ENCODE measurements around the gene PIM1. TPM values are rescaled to one million over a fixed set of nuclear protein-coding genes. Genes with fewer than 3 reads are reported as not detected.

Gene PIM1
- total and polyA plus RNA-seq, 10 of the 15 experiments (the other 5 are each of a cell fraction or from before 2014, with no cell fraction given) = 0.66 to 33.9 (median 10.2) TPM

GRCh38 chr6:37135835-37136694 is 33.9 kb upstream of the PIM1 start:
- no TSS peak for BruUV-seq (replicated peaks)
- SMC1A ChIA-PET (ENCODE audit: uncharacterized antibody, unreplicated experiment) = interaction anchor here (1.2 to 2.4 kb wide), 6 partner anchors 17 to 85 kb away, joined by 3 to 9 read pairs (median 4); no protein-coding TSS in a partner anchor
- FAIRE-seq (no peak), DNase-seq (ENCODE audit: low read depth, low spot score) (no peak), ATAC-seq (no peak)
- CTCF ChIA-PET = interaction anchor here (1.6 kb wide), 1 partner anchor 85 kb away, joined by 3 read pairs; no protein-coding TSS in a partner anchor
- in situ Hi-C loops (cut with MboI) = no loop called here
- Histone ChIP-seq H3K9me3 (replicated peaks; ENCODE audit: control insufficient read depth, insufficient read depth, low read length) (no peaks in the 10 kb centered on the region), H4K20me1 (ENCODE audit: control insufficient read depth, insufficient read depth) (no peaks in the 10 kb centered on the region), H2AFZ (ENCODE audit: control insufficient read depth, low read depth, low read length) (no peak overlapping the region), H3K27ac (ENCODE audit: control insufficient read depth, insufficient read depth) (no peak overlapping the region), H3K4me2 (ENCODE audit: control insufficient read depth, insufficient read depth) (no peak overlapping the region), H3K4me3 (no peak overlapping the region), H3K36me3 (ENCODE audit: control insufficient read depth in 2 of 2, insufficient read depth in 2 of 2, low read length in 1 of 2) (no peaks in the 10 kb centered on the region), H3K4me1 (ENCODE audit: control insufficient read depth, insufficient read depth, low read length) (peaks cover 17% of the 10 kb centered on the region), H3K27me3 (replicated peaks in 1 of 2; ENCODE audit: control insufficient read depth in 2 of 2, insufficient read depth in 2 of 2, low read length in 1 of 2) (no peaks in the 10 kb centered on the region), H3K79me2 (ENCODE audit: control insufficient read depth, insufficient read depth, low read length) (no peaks in the 10 kb centered on the region), H3K9ac (ENCODE audit: control insufficient read depth, insufficient read depth, low read length) (no peak overlapping the region)
- no peak for TF ChIP-seq NFIC (IDR thresholded peaks at IDR 0.05; ENCODE audit: low read depth, low read length)
- RAD21 ChIA-PET (ENCODE audit: unreplicated experiment) = interaction anchor here (1.7 kb wide), 1 partner anchor 14 kb away, joined by 3 read pairs; no protein-coding TSS in a partner anchor
- intact Hi-C loops (cut with micrococcal nuclease; ENCODE audit: unreplicated experiment) = no loop called here
- 89% methylated on average over 6 of the region's 9 CpGs for WGBS (ENCODE audit: insufficient coverage, insufficient replicate concordance, low lambda C conversion rate, missing lambda C conversion rate)
- POLR2A ChIA-PET = interaction anchor here (0.5 to 1.2 kb wide), 4 partner anchors 15 to 64 kb away, joined by 3 to 6 read pairs (median 4); no protein-coding TSS in a partner anchor

- no peaks in the 10 kb centered on the region for H3K27me3 ChIP-seq (replicated peaks in 1 of 2; ENCODE audit: control insufficient read depth in 2 of 2, insufficient read depth in 2 of 2, low read length in 1 of 2)
- FAIRE-seq (no peak), DNase-seq (ENCODE audit: low read depth, low spot score) (no peak), ATAC-seq (no peak)
- H3K4me2 ChIP-seq (ENCODE audit: control insufficient read depth, insufficient read depth) = no peak overlapping the region
- intact Hi-C loops (cut with micrococcal nuclease; ENCODE audit: unreplicated experiment) (no loop called here), in situ Hi-C loops (cut with MboI) (no loop called here)
- H3K4me3 ChIP-seq = peak overlapping the region; percentile 29; the same call in 1 of the 2 replicates
- peak overlapping the region; percentile 61 for H2AFZ ChIP-seq (ENCODE audit: control insufficient read depth, low read depth, low read length)
- POLR2A ChIA-PET = interaction anchor here (1.1 kb wide), 1 partner anchor 34 kb away, joined by 4 read pairs; no protein-coding TSS in a partner anchor
- no TSS peak for BruUV-seq (replicated peaks)
- SMC1A ChIA-PET (ENCODE audit: uncharacterized antibody, unreplicated experiment) = interaction anchor here (1.2 to 2.4 kb wide), 5 partner anchors 16 to 86 kb away, joined by 3 to 9 read pairs (median 4); no protein-coding TSS in a partner anchor
- RAD21 ChIA-PET (ENCODE audit: unreplicated experiment) = interaction anchor here (0.9 to 1.7 kb wide), 2 partner anchors 14 to 34 kb away, joined by 3 read pairs; no protein-coding TSS in a partner anchor
- no peaks in the 10 kb centered on the region for H3K79me2 ChIP-seq (ENCODE audit: control insufficient read depth, insufficient read depth, low read length)
- H3K4me1 ChIP-seq (ENCODE audit: control insufficient read depth, insufficient read depth, low read length) = peaks cover 22% of the 10 kb centered on the region
- H4K20me1 ChIP-seq (ENCODE audit: control insufficient read depth, insufficient read depth) = no peaks in the 10 kb centered on the region
- H3K27ac ChIP-seq (ENCODE audit: control insufficient read depth, insufficient read depth) = peak overlapping the region; percentile 42; the same call in 1 of the 2 replicates
- 54% methylated on average over 7 of the region's 7 CpGs for WGBS (ENCODE audit: insufficient coverage, insufficient replicate concordance, low lambda C conversion rate, missing lambda C conversion rate)
- CTCF ChIA-PET = interaction anchor here (1.1 kb wide), 1 partner anchor 34 kb away, joined by 3 read pairs; no protein-coding TSS in a partner anchor
- H3K9me3 ChIP-seq (replicated peaks; ENCODE audit: control insufficient read depth, insufficient read depth, low read length) = no peaks in the 10 kb centered on the region
- H3K9ac ChIP-seq (ENCODE audit: control insufficient read depth, insufficient read depth, low read length) = no peak overlapping the region
- H3K36me3 ChIP-seq (ENCODE audit: control insufficient read depth in 2 of 2, insufficient read depth in 2 of 2, low read length in 1 of 2) = no peaks in the 10 kb centered on the region
- TF ChIP-seq MTA3 (IDR thresholded peaks at IDR 0.05; ENCODE audit: borderline replicate concordance, low read length) = no peak
- no peak for TF ChIP-seq ZNF217 (IDR thresholded peaks at IDR 0.05)
- TF ChIP-seq CUX1 (IDR thresholded peaks at IDR 0.05; ENCODE audit: insufficient replicate concordance, low read depth, low read length) = no peak
- TF ChIP-seq MLLT1 (IDR thresholded peaks at IDR 0.05) = no peak
- TF ChIP-seq RAD21 (IDR thresholded peaks at IDR 0.05; ENCODE audit: insufficient read depth, low read depth, low read length) = no peak
- no peak for TF ChIP-seq HDGF (IDR thresholded peaks at IDR 0.05)
- no peak for TF ChIP-seq RELA (IDR thresholded peaks at IDR 0.05; ENCODE audit: borderline replicate concordance, partially characterized antibody)
These were observed 33.1 kb upstream of the PIM1 start for GRCh38 chr6:37136821-37137200.
